ENCODE measurements around the gene LSM3. TPM values are rescaled to one million over a fixed set of nuclear protein-coding genes. Genes with fewer than 3 reads are reported as not detected.
"Not testable (repeated sequence)": the region's sequence is repeated elsewhere in the genome, so short reads cannot be mapped to it uniquely, and the experiment has no call there.

Gene LSM3
- total RNA-seq, 2 donors from 2014 or later, result 9.3 to 10.2 TPM

DNA sequence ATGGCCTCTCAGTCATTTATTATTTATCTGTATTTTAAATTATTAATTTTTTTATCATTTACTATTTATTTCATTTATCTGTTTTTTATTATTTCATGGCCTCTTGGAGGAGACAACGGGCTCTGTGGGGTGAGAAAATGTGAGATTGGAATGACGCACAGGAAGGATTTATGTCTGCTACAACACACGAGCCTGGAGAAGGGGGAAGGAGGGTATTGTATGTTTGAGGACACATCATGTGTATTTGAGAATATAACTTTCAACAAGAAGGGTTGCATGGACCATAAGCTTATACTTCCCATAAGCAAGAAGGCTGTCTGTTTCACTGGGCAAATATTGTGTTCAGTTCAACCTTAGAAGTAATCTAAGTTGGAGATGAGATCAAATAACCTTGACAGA lies 31.7 kb downstream of the LSM3 start:
- intact Hi-C loops (cut with DNase I), result no loop called here
- no peak for DNase-seq (ENCODE audit: low spot score)

DNA sequence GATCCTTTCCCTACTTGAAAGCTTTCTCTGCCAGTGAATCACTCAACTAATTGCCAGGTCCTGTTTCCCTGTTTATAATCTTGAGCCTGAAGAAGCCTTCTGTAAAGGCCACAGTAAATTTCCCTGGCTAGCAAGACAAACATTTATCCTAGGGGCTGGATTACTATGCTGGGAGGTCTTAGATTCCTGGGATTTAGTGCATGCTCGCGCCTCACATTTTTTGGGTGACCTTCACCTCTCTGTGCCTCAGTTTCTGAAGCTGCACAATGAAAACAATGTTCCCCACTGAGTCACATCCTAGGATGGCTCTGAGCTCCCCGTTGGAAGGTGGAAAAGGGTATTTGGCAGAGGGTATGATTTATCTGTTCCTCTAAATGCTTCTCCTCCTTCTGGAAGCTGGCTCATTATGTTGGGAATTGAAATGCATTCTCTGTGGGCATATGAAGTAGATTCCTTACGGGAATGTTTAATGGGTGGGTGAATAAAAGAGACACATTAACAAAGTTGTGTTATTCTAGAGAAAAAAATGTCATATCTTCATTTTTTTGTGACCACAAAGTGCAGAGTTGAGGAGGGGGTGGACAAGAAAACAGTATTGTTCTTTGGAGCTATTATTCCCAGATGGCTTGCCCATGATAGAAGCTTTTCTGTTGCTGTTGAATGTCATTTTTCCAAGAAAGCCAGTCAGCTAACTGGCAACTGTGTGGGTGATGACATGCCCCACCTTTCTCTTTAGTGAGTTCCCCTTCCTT lies 32.4 kb downstream of the LSM3 start:
- DNase-seq (ENCODE audit: low spot score), result no peak
- intact Hi-C loops (cut with DNase I), result no loop called here

DNA sequence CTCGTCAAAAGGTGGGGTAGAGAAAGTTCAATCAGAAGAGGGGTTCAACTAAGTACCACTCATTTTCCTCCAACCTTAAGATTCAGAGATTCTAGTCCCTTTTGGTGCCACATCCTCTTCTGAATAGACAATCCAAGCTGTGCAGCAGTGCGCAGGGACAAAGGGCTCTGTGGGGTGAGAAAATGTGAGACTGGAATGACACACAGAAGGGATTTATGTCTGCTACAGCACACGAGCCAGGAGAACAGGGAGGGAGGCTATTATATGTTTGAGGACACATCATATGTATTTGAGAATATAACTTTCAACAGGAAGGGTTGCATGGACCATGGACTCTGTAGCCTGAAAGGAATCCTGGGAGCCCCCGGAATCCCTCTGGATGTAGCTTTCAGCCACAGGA lies 33.0 kb downstream of the LSM3 start:
- intact Hi-C loops (cut with DNase I), result no loop called here
- DNase-seq (ENCODE audit: low spot score), result no peak

DNA sequence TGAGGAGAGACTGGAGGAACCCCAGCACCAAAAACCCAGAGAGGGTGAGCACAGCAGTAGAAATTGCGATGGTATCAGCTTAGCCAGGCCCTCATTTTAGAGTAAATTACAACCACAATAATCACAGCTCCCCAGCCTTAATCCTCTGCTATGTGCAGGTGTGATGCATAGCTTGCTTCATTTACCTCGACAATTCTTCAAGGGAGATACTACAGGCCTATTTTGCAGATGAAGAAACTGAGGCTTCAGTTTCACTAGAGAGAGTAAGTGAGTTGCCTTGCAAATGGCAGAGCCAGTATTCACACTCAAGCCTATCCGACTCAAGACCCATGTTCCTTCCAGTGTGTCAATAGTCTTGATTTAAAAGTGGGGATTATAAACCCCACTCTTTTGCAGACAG lies 33.4 kb downstream of the LSM3 start:
- intact Hi-C loops (cut with DNase I), result no loop called here

DNA sequence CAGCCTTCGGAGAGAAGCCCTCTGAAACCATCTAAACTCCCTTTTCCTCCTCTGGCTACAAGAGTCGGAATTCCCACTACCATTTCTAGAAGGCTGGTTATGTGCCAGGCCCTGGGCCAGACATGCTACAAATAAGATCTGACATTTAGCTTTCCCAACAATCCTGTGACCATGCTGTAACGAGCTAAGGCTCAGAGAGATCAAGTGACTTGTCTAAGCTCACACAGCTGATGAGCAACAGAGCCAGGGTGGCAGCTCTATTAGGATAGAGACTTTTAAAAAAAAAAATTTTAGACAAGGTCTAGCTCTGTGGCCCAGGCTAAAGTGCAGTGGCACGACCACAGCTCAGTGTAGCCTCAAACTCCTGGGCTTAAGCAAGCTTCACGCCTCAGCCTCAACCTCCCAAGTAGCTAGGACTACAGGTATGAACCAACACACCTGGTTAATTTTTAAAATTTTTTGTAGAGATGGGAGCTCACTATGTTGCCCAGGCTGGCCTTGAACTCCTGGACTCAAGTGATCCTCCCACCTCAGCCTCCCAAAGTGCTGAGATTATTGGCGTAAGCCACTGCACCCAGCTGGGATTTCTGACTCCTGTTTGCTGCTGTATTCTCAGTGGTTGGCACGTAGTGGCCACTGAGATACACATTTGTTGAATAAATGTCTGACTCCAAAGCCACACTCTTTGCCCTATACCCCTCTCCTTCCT lies 34.6 kb downstream of the LSM3 start:
- DNase-seq (ENCODE audit: low spot score), result no peak
- intact Hi-C loops (cut with DNase I), result no loop called here

More for the DNA sequence above, 33.4 kb downstream of the LSM3 start:
- no peak for DNase-seq (ENCODE audit: low spot score)

DNA sequence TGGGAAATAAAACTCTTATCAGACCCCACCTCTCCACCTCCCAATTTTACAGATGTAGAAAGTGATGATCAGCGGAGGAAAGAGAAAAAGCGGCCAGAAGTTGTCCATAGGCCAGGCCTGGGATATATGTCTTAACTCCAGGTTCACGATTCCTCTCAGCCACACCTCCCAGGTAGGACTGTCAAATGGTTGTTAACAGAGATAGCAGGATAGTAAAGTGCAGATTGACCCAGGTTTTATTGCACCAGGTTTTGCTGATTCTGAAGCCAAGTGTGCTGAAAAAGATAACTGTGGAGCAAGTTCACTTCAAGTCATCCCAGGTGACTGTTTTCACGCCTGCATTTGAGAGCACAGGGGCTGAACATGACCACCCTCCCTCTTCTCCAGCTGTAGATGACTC lies 36.1 kb downstream of the LSM3 start:
- intact Hi-C loops (cut with DNase I), result no loop called here
- DNase-seq (ENCODE audit: low spot score), result no peak

DNA sequence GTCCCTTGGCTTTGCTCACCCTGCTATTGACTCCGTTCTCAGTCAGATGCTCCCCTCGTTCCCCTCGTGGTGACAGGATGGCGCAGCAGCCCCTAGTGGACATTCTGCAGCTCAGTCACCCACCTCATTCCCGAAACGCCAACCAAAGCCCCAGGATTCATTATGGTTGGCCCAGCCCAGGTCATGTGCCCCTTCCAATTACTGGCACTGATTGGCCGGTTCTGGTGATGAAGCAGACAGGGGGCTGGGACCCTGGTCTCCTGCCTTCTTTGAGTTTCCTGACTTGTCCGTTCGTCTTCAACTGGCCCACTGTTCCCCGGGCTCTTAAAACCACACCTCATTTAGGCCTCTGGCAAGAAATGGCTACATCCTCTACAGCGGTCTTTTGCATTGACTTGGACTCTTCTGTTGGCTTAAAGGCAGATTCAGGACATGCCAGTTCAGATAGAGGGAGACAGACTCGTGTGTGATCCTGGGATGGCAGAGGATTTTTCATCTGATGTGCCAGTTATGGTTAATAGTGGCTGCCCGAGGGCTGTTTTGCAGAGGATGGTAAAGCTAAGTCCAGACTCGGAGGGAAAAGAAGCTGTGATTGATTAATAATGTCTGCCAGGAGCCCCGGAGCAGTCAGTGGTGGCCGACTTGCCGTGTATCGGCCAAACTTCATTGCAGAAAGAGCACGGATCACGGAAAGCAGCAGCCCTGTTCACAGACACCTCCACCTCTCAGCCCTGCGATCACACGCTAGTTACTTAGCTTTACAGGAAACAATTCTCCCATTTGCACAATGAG lies 37.8 kb downstream of the LSM3 start:
- peak; percentile 89 for DNase-seq (ENCODE audit: low spot score)
- intact Hi-C loops (cut with DNase I), result no loop called here

DNA sequence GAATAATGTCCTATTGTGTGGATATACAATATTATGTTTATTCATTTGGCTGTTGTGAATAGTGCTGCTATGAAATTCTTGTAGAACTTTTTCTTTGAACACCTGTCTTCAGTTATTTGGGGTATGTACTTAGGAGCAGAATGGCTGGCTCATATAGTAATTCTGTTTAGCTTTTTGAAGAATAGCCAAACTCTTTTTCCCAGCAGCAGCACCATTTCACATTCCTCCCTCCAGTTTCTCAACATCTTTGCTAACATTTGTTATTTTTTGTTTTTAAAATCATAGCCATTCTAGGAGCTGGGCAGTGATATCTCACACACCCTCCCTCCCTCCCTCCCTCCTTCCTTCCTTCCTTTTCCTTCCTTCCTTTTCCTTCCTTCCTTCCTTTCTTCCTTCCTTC lies 39.7 kb downstream of the LSM3 start:
- intact Hi-C loops (cut with DNase I), result no loop called here
- DNase-seq (ENCODE audit: low spot score), result no peak

DNA sequence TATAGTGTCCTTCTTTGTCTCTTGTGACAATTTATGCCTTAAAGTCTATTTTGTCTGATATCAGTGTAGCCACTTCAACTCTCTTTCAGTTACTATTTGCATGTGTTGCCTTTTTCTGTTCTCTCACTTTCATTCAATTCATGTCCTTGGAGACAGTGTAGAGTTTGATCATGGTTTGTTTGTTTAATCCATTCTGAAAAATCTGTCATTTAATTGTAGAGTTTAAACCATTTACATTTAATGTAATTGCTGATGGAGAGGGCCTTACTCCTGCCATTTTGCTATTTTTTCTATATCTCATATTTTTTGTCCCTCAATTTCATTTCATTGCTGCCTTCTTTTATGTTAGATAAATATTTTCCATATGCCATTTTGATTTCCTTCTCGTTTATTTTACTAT lies 42.3 kb downstream of the LSM3 start:
- no peak for DNase-seq (ENCODE audit: low spot score)
- intact Hi-C loops (cut with DNase I), result no loop called here

DNA sequence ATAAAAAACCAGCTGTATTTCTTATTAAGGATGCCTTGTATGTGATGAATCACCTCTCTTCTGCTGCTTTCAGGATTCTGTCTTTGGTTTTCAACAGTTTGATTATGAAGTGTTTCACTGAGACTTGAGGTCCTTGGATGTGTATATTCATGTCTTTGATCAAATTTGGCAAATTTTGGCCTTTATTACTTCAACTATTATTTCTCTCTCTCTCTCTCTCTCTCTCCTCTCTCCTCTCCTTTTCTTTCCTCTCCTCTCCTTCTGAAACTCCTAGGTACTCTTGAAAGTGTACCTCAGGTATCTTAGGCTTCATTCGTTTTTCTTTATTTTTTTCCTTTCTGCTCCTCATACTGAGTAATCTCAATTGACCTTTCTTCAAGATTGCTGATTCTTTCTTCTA lies 43.3 kb downstream of the LSM3 start:
- DNase-seq (ENCODE audit: low spot score), result no peak
- intact Hi-C loops (cut with DNase I), result no loop called here

DNA sequence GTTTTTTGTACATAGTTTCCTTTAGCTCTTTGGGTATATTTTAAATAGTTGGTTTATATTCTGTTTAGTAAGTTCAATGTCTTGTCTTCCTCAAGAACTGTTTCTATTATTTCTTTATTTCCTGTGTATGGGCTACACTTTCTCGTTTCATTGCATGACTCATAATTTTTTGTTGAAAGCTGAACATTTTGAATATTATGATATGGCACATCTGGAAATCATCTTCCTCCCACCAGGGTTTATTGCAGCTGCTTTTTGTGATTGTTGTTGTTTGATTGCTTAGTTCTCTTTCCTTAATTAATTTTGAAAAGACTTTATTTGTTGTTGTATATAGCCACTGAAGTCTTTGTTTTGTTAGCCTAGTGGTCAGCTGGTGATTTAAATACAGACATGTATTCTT lies 43.8 kb downstream of the LSM3 start:
- DNase-seq (ENCODE audit: low spot score), result no peak
- intact Hi-C loops (cut with DNase I), result no loop called here

DNA sequence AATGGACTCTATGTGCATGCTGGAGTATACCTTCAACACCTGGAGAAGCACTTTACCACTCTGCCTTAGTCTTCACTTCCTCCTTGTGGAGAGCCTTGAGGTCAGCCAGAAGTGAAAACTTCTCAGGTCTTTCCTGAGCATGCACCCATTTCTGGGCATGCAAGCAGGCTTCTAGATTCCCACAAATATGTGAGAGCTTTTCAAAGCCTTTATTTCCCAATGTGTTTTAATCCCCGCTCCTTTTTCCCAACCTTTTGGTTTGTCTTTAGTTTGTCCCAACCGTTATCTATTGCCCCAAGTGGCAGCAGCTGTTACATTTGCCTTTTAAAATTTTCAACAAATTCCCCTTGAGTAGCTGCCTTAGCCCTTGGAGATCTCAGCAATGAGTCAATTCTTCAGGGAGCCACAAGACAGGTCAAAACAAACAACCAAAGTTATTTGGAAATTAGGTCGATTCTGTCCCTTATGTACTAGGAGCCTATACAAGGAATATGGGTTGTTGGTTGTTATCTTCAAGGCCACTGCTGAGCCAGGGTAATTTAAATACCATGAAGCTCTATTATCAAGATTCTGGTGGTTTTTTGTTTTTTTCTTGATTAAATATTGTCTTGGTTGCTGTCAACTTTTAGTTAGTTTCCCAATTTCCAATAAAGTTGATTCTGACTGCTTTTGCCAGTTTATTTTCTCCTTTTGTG lies 44.4 kb downstream of the LSM3 start:
- intact Hi-C loops (cut with DNase I), result no loop called here

DNA sequence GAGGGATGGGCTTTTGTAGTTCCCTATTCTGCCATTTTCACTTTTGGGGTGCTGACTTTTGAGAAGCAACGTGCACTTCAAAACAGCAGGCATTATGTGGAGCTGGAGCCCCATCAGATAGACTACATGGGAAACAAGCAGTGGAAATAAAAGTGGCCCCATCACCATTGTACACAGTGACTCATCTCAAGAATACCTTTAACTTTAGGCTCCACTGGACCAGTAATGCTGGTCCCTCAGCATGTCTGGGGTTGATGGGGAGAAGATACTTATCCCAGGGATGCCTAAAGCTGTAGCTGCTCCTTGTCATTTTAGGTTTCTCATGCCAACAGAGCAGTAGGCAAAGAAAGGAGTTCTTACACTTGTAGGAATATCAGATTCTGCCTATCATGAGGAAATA lies 45.0 kb downstream of the LSM3 start:
- DNase-seq (ENCODE audit: low spot score), result no peak
- intact Hi-C loops (cut with DNase I), result no loop called here

More for the DNA sequence above, 44.4 kb downstream of the LSM3 start:
- DNase-seq (ENCODE audit: low spot score), result no peak

DNA sequence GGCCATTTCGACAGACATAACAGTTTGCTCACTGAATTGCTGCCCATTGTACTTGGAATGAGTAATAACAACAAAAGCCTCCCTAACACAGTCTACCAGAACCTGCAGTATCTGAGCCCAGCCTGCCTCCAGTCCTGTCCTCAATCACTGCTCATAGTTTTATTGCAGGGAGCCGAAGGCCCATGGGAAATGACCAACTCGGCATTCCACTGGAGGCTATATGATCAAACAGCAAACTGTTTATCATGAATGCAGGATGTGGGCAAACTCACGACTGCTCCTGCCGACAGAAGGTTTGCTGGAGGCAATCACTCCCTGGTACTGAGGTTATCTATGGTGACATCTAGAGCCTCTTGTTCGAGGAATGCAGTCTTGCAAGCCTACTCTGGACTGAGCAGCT lies 46.3 kb downstream of the LSM3 start:
- intact Hi-C loops (cut with DNase I), result loop anchor here in 1 of 2 donors (5.0 kb wide), 1 partner anchor 583 kb away; no protein-coding TSS in a partner anchor
- DNase-seq (ENCODE audit: low spot score), result no peak

DNA sequence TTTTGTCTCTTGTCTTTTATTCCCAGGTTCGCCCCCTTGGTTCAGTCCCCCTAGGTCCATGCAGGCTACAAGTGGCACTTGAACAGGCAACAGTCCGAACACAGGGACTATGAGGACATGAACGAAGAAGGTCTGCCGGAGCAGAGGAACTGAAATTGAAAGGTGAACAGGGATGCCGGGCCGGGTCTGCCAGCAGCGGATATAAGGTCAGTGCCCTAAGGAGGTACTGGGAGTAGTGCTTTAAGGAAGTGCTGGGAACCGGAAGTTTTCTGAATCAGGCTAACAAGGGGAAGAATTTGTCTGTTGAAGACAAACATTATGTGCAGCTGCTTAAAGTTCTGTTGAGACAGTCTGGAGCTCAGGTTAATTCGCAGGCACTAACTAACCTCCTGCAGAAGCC lies 46.8 kb downstream of the LSM3 start:
- intact Hi-C loops (cut with DNase I), result loop anchor here in 1 of 2 donors (5.0 kb wide), 1 partner anchor 583 kb away; no protein-coding TSS in a partner anchor

DNA sequence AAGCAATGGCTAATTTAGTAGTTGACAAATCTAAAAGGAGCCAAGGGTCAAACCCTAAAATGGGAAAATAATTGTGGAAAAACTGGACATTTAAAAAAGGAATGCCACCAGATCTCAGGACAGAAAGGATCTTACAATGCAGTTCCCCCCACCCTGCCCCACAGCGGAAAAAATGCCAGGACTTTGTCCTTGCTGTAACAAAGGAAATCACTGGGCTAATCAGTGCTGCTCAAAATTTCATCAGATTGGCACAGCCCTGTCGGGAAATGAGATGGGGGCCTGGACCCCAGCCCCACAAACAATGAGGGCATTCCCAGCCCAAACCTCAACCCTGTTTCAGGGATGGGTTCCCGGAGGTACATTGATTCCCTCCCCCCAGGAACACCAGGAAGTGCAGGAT lies 47.7 kb downstream of the LSM3 start:
- not testable (repeated sequence) for DNase-seq (ENCODE audit: low spot score)
- intact Hi-C loops (cut with DNase I), result loop anchor here in 1 of 2 donors (5.0 kb wide), 1 partner anchor 584 kb away; no protein-coding TSS in a partner anchor

More for the DNA sequence above, 46.8 kb downstream of the LSM3 start:
- no peak for DNase-seq (ENCODE audit: low spot score)

DNA sequence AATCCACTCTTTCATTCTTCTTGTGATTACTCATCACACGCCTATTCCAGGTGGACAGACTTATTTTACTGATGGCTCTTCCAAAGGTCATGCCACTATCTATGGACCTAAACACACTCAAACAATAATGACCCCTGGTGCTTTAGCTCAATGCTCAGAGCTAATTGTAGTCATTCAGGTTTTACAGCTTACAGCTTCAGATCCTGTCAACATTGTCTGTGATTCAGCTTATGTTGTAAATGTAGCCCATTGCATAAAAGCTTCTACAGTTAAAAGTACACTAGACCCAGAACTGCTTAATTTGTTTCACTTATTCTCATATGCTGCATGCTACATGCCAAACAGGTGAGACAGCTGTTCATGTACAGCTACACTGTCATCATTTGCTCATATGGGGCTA lies 49.2 kb downstream of the LSM3 start:
- intact Hi-C loops (cut with DNase I), result loop anchor here in 1 of 2 donors (5.0 kb wide), 1 partner anchor 586 kb away; no protein-coding TSS in a partner anchor

DNA sequence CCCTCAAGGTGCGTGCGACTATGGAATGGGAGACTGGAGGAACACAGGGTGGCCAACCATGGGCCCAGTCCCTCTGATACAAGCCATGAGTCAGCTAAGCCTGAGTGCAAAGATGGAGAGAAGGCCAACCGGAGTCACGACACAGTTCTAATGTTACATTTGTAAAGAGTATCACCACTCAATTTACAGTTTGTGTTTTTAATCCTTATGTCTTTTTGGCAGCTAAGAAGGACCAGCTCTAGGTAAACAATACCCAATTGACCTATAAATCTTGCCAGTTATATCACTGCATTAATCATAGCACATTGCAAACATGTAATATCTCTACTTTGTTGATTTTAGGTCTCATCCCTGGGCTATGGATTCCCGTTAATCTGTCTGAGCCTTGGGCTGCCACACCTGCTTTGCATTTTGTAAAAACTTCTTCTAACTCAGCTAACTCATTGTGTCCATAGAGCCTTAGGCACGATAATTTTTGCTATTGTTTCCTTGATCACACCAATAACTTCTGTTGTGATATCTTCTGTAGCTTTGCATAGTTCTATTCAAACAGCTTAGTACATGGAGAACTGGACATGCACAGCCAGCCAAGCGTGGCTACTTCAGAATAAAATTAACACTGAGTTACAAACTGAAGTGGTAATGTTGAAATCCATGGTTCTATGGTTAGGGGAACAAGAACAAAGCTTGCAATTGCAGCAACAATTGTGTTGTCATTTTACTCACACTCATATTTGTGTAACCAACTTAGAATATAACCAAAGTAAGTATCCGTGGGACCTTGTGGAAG lies 50.3 kb downstream of the LSM3 start:
- intact Hi-C loops (cut with DNase I), result loop anchor here in 1 of 2 donors (5.0 kb wide), 1 partner anchor 587 kb away; no protein-coding TSS in a partner anchor
- no peak for DNase-seq (ENCODE audit: low spot score)

More for the DNA sequence above, 49.2 kb downstream of the LSM3 start:
- no peak for DNase-seq (ENCODE audit: low spot score)
